Gastrocnemius medialis (tissue), 4 donors: ENCODE data around the gene MGST2.

Experiments
- CTCF ChIP-seq, 5 experiments: fragments of 450-650 bp in 3 of 5; fragments of 200-600 bp in 2 of 5; sonication (generic) in 2 of 5; IDR thresholded peaks in 4 of 5; conservative IDR thresholded peaks in 1 of 5; 1 replicate in 4 of 5; 2 replicates in 1 of 5; pipeline ENCODE4 v1.5.1; 2016 to 2019; ENCODE audit warnings: antibody characterized with exemption in 5 of 5, mild to moderate bottlenecking in 3 of 5, moderate library complexity in 3 of 5
- POLR2A ChIP-seq, 2 donors: fragments of 450-650 bp; IDR thresholded peaks; one replicate each; pipeline ENCODE4 v1.6.1; 2017; ENCODE audit warnings: antibody characterized with exemption in 2 of 2, mild to moderate bottlenecking in 2 of 2, moderate library complexity in 2 of 2

GRCh38 chr4:139641218-139641617, 24.4 kb upstream of the MGST2 start:
- no peak for TF ChIP-seq POLR2A (IDR thresholded peaks at IDR 0.05)
- TF ChIP-seq CTCF (IDR thresholded peaks at IDR 0.05 in 4 of 5, conservative IDR thresholded peaks at IDR 0.05 in 1 of 5) = no peak
